GM23248 (cell line): ENCODE data around the gene NRCAM.

Experiments
- EZH2 ChIP-seq: fragments of 200-600 bp; sonication (generic); IDR thresholded peaks from 2 replicates; pipeline ENCODE4 v1.6.1; 2018; ENCODE audit warnings: antibody characterized with exemption, mild to moderate bottlenecking; ENCODE audit not compliant: insufficient read depth, poor library complexity, severe bottlenecking
- EZH2phosphoT487 ChIP-seq: fragments of 200-600 bp; sonication (generic); IDR thresholded peaks from 2 replicates; pipeline ENCODE4 v1.6.1; 2018; ENCODE audit warnings: antibody characterized with exemption, moderate library complexity, mild to moderate bottlenecking, low read depth; ENCODE audit not compliant: insufficient read depth

DNA sequence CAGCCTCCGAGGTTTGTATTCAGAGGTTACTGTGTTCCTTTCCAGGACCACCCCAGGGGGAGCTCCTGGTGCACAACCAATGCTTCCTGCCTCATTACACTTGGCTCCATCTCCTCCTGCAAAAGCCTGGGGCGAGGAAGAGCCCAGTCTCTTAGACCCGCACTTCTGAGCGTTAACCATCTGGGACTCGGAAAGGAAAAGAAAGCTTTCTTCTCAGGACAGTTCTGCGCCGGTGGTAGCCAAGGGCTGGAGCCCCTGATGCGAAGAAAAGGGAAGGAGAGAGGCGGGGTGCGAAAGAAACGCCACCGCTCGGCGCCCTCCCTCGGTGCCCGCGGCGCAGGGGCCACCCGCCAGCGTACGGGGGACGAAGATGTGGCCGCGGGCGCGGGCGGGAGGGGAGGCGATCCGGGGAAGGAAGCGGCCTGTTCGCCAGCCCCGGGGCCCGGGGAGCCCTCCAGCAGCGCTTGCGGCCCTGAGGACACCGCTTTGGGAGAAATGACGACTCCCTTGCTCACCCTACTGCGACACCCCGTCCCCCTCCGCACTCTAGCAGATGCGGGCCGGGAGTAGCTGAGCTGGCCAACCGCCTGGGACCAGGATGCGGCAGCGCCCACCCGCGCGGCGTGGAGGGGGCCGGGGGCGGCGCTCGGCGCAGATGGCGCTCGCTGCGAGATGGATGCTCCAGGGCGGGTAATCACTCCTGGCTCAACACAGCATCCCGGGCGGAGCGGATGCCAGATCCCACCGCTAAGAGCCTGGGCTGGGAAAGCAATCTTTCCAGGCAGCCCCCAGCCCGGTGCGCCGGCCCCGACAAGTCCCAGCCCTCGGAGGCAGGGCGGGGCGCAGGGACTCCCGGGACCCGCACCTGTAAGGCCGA, 1.3 kb downstream of the NRCAM start:
- TF ChIP-seq EZH2 (no peak), EZH2phosphoT487 (no peak)
